DND-41 (cell line): ENCODE data around the gene EEFSEC.

Experiments
- EZH2 ChIP-seq: IDR thresholded peaks from 3 replicates; pipeline ENCODE4 v1.6.1; 2012; ENCODE audit warnings: borderline replicate concordance, low read depth, mild to moderate bottlenecking, moderate library complexity, low read length, inconsistent platforms; ENCODE audit not compliant: severe bottlenecking
- TF ChIP-seq, protein P1 (sequence below): IDR thresholded peaks from 2 replicates; pipeline ENCODE4 v1.5.1; 2012; ENCODE audit warnings: borderline replicate concordance, low read length, moderate library complexity, mild to moderate bottlenecking; ENCODE audit not compliant: poor library complexity, severe bottlenecking; ENCODE audit errors: extremely low read depth

DNA sequence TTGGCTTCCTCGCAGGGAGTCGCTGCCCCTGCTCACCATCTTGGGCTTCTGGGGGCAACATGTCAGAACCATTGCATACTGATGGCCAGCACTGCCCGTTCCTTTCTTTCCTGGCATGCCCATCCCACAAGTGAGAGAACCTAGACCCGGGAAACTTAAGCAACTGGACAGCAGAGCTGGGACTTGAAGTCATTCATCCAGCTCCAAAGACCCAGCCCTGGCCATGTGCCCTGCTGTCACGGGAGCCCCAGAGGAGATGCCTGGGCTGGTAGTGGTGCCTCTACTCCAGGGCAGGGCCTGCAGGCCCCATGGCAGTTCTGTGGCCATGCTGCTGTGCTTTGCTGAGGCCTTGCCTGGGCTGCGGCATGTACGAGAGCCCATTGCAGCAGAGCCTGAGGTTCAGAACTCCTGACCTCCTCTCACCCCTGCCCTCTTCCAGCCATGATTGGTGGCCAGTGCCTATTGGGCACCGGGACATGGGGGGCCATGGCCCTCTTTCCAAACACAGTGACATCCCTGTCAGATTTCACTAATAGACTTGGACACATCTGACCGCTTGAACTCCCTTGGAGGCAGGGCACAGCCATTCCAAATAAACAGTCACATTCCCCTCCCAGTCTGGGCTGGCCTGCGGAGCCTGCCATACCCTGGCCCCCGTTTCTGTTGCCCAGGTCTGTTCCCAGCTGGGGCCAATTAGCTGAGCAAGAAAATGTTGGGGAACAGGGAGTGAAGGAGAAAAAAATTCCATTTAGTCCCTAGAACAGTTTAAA lies 115.9 kb downstream of the EEFSEC start:
- TF ChIP-seq, protein P1, sequence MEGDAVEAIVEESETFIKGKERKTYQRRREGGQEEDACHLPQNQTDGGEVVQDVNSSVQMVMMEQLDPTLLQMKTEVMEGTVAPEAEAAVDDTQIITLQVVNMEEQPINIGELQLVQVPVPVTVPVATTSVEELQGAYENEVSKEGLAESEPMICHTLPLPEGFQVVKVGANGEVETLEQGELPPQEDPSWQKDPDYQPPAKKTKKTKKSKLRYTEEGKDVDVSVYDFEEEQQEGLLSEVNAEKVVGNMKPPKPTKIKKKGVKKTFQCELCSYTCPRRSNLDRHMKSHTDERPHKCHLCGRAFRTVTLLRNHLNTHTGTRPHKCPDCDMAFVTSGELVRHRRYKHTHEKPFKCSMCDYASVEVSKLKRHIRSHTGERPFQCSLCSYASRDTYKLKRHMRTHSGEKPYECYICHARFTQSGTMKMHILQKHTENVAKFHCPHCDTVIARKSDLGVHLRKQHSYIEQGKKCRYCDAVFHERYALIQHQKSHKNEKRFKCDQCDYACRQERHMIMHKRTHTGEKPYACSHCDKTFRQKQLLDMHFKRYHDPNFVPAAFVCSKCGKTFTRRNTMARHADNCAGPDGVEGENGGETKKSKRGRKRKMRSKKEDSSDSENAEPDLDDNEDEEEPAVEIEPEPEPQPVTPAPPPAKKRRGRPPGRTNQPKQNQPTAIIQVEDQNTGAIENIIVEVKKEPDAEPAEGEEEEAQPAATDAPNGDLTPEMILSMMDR: no peak
- TF ChIP-seq EZH2: no peak
